ENCODE results near the gene OSTF1.

GRCh38 chr9:75041041-75041440 lies 47.3 kb upstream of the OSTF1 start:
- TF ChIP-seq POLR2A (IDR thresholded peaks at IDR 0.05; ENCODE audit: low read depth, low read length) = no peak
- TF ChIP-seq SPI1 (IDR thresholded peaks at IDR 0.05; ENCODE audit: low read depth, low read length) = no peak
- no peak for TF ChIP-seq POLR2AphosphoS5 (IDR thresholded peaks at IDR 0.05; ENCODE audit: low read depth, low read length)
- no peak for TF ChIP-seq TAF1 (IDR thresholded peaks at IDR 0.05; ENCODE audit: low read depth, low read length)
- TF ChIP-seq POU2F2 (IDR thresholded peaks at IDR 0.05; ENCODE audit: low read depth, low read length) = no peak
